SW480 (cell line): ENCODE measurements around the gene CLEC1A.

Experiments
- DNase-seq: peaks from one replicate; pipeline ENCODE4 v3.0.0-alpha.2; 2016; ENCODE audit warnings: low spot score

Gene CLEC1A, protein sequence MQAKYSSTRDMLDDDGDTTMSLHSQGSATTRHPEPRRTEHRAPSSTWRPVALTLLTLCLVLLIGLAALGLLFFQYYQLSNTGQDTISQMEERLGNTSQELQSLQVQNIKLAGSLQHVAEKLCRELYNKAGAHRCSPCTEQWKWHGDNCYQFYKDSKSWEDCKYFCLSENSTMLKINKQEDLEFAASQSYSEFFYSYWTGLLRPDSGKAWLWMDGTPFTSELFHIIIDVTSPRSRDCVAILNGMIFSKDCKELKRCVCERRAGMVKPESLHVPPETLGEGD

DNA sequence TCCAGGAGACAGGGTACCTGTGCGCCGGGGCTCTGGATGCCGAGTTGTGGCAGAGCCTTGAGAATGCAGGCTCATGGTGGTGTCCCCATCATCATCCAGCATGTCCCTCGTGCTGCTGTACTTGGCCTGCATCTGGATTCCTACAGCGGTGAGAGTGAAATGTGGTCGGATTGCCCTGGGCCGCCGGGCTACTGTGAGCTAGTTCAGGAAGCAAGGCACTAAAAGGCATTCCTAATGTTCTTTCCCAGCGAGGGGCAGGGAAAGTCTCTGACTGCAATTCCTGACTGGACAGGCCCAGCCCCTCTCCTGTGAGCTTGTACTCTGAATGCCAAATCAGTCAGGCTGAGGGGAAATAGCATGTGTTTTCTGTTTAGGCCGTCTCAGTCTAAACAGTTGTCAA is at the start of gene CLEC1A:
Gene CLEC1A (minus strand): TSS at position 195 of the 400 bp plus-strand sequence. CDS start 63 bp downstream, at position 132.
- DNase-seq: no peak

DNA sequence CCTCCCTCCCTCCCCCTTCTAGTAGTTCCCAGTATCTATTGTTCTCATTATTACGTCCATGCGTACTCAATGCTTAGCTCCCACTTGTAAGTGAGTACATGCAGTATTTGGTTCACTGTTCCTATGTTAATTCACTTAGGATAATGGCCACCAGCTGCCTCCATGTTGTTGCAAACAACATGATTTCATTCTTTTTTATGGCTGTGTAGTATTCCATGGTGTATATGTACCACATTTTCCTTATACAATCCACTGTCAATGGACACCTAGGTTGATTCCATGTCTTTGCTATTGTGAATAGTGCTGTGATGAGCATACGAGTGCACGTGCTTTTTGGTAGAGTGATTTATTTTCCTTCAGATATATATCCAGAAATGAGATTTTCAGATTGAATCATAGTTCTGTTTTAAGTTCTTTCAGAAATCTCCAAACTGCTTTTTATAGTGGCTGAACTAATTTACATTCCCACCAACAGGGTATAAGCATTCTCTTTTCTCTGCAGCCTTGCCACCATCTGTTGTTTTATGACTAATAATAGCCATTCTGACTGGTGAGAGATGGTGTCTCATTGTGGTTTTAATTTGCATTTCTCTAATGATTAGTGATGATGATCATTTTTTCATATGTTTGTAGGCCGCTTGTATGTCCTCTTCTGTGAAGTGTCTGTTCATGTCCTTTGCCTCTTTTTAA is 49.1 kb upstream of the CLEC1A start:
- no peak for DNase-seq

DNA sequence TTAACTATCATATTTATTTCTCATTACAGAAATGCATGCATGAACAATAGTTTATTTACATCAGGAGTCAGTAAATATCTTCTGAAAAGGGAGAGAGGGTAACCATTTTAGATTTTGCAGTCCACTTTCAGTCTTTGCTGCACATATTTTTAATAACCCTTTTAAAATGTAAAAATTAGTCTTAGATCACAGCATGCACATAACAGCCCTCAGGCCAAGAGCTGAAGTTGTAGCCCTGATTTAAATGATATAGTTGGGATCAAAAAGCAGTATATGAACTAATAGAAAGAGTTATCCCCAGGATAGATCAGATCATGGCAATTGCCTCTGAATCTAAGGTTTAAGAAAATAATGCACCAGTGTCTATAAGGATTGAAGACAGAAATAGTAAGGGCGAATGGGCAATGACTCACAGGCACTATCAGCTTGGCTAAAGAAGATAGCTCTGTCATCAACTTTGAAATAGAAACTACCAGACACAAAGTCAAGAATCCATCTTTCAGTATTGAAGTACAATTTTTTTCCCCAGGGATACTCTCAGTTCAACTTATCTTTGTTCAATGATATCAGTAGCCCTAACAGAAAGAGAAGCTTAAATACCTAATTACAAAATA is 44.3 kb upstream of the CLEC1A start:
- no peak for DNase-seq

DNA sequence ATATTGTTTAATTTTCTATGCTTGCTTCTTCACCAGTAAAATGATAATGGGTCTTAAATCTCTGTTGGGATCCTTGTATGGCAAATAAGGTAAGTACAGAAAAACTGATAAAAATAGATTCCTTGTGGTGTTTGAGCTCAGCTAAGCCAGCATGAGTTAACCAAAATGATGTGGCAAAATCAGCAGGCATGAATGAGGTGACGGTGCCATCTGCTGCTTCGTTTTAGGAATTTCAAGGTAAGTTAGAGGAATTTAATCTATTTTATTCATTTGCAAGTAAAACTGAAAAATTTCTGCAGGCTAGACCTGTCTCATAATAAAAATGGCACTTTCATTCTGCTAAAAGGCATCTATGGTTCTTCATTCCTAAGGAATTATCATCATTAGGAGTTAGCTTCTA is 41.2 kb upstream of the CLEC1A start:
- peak; percentile 65 for DNase-seq

DNA sequence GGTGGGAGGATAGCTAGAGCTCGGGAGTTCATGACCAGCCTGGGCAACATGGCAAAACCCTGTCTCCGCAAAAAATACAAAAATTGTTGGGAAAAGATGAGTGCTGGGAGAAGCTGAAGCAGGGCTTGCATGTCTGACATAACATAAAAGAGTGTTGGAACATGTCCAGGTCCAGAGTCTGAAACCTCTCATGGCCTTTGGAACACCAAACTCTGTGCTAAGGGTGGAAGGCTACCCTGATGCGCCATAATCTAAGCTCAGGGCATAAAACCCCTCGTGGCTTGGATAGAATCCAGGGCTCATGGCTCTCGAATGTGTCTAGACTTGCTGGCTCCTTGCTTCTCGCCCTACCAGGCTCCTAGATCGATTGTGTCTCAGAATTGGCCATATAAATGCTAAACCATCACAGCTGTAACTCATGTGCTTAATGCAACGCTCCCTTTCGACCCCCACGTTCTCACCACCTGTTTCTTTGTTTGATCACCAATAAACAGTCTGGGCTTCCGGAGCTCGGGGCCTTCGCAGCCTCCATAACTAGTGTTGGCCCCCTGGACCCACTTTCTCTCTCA is 37.9 kb upstream of the CLEC1A start:
- DNase-seq: no peak

DNA sequence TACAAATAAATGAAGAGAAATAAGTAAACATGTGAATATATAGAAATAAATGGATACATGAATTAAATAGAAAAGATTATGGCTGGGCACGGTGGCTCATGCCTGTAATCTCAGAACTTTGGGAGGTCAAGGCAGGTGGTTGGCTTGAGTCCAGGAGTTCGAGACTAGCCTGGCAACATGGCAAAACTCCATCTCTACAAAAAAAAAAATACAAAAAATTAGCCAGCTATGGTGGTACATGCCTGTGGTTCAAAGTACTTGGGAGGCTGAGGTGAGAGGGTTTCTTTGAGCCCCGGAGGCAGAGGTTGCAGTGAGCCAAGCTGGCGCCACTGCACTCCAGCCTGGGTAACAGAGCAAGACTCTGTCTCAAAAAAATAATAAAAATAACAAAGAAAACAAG is 36.3 kb upstream of the CLEC1A start:
- no peak for DNase-seq

DNA sequence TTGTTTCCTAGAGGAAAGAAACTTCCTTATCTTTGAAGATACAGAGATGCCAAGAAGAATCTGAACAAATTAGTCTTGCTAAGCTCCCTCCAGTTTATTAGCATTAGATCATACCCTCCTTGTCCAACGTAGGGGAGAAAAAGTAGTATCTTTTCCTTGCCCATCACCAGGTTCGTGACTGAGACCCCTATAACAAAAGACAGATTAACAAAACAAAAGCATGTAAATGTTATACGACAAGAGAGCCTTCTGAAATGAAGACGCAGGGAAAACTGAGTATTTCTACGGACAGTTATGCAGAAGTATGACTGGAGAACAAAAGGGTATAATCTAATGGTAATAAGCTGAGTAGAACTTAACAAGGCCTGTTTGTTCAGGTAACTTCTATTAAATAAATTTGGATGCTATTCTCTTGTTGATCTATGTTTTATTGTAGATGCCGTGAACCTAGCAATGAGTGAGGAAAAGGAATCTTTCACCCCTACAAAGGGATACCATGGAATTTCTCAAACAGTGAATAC is 34.1 kb upstream of the CLEC1A start:
- DNase-seq: no peak

DNA sequence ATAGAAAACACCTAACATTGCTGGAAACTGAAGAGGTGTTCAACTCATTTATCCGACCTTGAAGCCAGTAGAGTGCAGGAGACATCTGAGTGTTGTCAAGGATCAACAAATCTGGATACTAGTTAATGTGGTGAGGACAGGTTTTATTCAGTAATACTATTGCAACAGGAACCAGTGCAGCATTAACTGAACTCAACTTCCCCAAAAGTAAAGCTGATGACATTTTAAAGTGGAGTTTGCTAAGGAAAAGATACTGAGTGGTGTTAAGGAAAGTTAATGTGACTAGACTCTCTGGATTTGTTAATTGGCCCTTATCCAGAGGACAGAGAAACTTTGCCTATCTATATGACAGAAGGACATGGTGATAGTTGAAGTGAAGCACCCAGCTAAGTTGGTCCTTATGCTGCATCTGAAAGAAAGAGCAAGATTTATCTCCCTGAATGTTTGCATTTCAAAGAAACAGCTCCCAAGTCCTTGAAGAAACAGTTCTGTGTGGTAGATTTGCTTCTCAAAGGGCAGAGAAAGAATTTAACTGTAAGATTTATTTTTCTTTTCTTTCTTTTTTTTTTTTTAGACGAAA is 32.4 kb upstream of the CLEC1A start:
- DNase-seq: no peak

DNA sequence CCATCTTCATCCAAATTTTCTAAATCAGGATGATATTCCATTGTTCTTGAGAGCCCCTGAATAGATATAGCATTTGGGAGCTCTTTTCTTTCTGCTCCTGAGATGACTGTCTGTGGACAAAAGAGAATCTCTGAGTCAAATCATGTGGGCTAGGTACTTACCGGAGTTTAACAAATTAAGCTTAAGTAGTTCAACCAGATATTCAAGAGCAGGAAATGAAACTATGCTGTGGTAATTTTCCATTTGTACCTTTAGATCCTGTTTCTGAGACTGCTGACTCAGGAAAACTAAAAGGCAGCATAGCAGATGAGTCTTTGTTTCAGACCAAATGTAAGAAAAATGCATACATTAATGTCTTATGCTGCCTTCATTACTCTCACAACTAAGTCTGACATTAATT is 31.3 kb upstream of the CLEC1A start, which contains the start of gene CLEC7A:
Gene CLEC7A (minus strand): TSS at position 158 of the 400 bp plus-strand sequence. CDS start 117 bp downstream, at position 41.
- DNase-seq: no peak

DNA sequence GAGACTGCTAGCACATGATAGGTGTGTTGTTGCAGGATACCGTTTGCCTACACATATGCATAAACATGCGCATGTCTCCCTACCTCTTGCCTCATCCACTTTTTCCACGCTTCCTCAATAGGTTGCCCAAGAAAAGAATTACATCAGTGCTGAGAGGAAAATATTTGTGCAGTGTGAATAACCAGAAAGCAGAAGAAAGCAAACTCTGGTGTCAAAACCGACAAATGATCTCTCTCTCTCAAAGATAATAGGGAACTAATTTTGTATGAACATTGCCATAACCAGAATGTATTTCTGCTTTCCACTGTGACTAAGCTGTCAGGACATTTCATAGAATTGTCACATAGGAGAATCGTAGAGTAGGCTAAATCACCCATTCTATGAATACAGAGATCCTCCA is 29.9 kb upstream of the CLEC1A start:
- no peak for DNase-seq

DNA sequence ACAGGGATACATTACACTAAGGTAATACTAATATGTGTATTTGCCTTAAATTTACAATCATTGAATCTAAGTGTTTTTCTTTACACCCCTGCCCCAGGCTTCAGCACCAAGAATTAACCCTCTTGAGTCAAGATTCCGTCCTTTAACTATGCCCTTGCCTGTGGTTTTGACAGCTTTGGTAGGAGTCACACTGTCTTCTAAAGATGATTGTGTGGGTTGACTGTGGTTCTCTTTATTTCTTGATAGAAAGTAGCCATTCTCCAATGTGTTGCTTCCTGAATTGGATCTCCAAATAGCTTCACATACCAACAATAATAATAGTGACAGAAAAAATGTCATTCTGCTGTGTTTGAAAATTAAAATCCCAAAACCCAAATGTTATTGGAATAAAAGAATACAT is 27.6 kb upstream of the CLEC1A start:
- no peak for DNase-seq

DNA sequence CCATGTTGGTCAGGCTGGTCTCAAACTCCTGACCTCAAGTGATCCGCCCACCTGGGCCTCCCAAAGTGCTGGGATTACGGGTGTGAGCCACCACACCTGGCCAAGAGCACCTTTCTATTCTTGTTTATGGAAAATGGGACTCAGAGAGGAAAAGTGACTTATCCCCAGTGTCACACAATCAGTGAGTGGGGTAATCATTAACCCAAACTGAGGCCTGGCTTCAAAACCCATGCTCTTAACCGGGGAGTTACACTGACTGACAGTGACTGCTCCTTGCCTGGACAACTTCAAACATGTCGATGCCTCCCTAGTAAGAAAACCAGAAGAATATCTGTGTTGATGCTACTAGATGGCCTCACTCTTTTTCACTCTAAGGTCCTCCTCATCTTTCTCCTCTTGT is 23.9 kb upstream of the CLEC1A start:
- no peak for DNase-seq

DNA sequence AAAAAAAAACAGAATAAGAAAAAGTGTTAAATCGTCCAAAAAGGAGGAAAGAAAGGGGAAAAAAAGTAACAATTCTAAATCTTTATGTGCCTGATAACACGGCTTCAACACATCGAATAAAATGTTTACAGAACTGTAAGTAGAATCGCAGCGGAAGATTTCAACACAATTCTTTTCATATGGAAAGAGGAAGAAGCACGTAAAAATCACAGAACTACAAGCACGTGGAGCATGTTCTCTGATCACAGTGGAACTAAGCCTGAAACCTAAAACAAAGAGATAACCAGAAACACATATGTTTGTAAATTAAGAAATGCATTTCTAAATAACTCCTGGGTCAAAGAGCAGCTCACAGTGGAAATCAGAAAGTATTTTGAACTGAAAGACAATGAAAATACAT is 22.5 kb upstream of the CLEC1A start:
- no peak for DNase-seq

DNA sequence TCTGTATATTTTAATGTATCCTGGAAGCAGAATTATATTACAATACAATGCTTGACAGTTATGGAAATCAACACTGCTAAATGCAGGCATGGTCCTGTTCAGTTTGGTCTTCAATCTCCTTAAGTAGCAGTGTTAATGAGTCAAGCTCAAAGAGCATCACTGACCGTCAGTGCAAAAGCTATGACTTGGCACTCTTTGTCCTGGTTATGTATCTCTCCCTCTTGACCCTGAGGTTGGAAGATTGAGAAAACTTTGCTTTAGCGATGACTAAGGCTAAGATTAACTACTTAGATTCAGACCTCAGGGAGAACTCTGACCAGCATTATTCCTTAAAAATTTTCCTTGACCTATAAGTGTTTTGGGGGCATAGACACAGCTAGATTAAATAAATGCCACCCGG is 20.3 kb upstream of the CLEC1A start:
- no peak for DNase-seq

DNA sequence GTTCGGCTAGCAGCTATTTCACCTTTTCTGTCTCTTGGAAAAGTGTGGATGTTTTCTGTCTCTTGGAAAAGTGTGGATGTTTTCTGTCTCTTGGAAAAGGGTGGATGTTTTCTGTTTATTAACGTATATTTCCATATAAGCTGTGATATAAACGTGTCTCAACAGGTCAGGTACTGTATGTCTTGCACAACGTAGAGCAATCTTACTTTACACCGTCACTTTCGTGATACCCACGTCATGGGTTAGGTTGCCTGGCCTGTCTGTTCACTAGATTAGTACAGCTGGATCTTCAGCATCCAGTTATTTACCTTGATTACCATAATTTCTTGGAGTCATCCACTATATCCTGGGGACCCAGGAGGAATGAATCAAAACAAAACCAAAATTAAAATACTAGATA is 17.1 kb upstream of the CLEC1A start:
- no peak for DNase-seq

DNA sequence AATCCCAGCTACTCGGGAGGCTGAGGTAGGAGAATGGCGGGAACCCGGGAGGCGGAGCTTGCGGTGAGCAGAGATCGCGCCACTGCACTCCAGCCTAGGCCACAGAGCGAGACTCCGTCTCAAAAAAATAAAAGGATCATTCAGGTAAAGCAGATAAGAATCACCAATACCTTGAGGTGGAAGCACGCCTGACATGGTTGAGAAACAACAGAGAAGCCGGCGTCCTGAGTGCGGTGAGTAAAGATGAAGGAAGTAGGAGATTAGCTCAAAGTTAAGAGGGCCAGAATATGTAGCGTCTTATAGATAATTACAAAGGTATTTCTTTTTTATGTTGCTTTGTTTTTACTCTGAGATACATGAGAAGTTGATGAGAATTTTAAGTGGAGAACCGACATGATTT is 16.5 kb upstream of the CLEC1A start:
- no peak for DNase-seq

DNA sequence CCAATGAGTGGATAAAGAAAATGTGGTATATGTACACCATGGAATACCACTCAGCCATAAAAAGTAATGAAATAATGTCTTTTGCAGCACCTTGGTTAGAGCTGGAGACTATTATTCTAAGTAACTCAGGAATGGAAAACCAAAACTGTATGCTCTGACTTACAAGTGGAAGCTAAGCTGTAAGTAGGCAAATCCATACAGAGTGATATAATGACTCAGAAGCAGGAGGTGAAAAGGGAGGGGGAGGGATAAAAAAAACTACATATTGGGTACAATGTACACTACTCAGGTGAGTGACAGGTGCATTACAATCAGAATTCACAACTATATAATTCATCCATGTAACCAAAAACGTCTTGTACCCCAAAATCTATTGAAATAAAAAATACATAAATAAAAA is 15.1 kb upstream of the CLEC1A start:
- DNase-seq: no peak

DNA sequence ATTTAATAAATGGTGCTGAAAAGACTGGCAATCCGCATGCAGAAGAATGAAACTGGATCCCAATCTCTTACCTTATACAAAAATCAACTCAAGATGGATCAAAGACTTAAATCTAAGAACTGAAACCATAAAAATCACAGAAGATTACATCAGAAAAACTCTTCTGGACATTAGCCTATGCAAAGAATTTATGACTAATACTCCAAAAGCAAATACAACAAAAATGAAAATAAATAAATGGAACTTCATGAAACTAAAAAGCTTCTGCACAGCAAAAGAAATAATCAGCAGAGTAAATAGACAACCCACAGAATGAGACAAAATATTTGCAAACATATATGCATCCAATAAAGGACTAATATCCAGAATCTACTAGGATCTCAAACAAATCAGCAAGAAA is 14.3 kb upstream of the CLEC1A start:
- DNase-seq: no peak

DNA sequence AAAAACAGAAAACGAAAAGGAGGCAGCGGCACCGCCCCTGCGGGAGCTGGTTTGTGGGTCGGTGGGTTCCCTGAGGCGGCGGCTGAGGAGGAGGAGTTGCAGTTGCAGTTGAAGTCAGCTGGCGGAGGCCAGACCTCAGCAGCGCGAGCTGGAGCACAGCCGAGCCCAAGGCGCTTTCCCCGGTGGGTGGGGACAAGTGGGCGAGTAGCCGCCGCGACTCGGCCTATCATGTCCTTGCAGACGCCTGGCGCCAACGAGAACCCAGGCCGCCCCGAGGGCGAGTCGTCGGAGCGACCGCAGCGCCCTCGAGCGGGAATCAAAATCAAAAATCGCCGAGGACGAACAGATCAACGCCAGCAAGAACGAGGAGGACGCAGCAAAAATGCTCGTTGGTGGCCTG is 12.7 kb upstream of the CLEC1A start:
- no peak for DNase-seq

DNA sequence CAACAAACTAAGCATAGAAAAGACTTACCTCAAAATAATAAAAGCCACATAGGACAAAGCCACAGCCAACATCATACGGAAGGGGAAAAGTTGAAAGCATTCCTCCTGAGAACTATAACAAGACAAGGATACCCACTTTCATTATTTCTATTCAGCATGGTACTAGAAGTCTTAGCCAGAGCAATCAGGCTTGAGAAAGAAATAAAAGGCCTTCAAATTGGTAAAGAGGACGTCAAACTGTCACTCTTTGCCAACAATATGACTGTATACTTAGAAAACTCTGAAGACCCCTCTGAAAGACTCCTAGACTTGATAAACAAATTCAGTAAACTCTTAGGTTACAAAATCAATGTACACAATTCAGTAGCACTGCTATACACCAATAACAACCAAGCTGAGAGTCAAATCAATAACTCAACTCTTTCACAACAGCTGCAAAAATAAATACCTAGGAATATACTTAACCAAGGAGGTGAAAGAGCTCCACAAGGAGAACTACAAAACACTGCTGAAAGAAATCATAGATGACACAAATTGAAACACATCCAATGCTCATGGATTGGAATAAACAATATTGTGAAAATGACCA is 11.6 kb upstream of the CLEC1A start:
- DNase-seq: no peak

DNA sequence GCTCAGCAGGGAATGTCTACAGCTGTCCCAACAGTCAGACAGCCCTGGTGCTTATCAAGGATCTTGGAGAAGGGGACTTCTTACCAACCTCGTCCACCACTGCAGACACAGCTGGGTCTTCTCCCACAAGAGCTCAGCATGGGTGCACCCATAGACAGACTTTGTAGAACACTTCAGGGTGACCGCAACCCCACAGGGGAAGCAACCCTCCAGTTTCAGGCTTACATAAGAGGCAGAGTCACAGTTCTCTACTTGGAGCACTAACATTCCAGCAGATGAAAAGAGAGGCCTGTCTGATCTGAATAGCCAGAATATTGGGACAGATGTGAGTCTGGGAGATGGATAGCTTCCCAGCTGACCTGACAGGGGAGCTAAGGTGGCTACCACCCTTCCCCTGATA is 3.5 kb upstream of the CLEC1A start:
- no peak for DNase-seq

DNA sequence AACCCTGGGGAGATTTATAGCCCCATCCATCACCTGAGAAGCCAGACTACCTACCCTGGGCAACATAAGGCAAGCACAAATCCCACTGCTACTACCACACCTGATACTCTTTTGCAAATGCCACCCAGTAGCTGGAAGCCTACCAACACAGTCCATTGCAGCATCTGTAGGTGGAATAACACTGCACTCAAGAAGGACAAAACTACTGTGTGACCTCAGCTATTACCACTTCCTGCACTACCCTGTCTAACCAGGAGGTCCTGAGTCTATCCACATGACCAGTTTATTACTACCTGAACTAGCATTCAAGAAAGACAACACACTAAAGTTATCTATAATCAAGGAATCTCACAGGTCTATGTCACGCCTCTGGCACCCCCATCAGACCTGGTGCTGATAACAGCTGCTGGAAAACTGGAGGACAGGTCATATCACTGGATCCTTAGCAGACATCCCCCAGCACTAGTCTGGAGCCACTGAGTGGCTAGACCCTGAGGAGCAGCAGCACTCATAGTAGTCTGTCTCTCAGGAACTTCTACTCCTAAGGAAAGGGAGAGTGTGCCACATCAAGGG is 2.9 kb upstream of the CLEC1A start:
- DNase-seq: no peak
